GM06990 (cell line): ENCODE results near the gene EYS.
"Not testable (repeated sequence)": the region's sequence is repeated elsewhere in the genome, so short reads cannot be mapped to it uniquely, and the experiment has no call there.

Experiments used
- DNase-seq: peaks from one replicate; pipeline ENCODE4 v3.0.0-alpha.2; 2011; ENCODE audit not compliant: insufficient read length; ENCODE audit errors: extremely low read depth
- H3K27me3 ChIP-seq: replicated peaks from 2 replicates; pipeline ENCODE4 v1.6.0; 2011; ENCODE audit warnings: low read length; ENCODE audit not compliant: control insufficient read depth, insufficient read depth
- H3K36me3 ChIP-seq: 2 replicates; pipeline ENCODE4 v1.5.1; 2011; ENCODE audit warnings: low read length; ENCODE audit not compliant: control insufficient read depth, insufficient read depth
- H3K4me3 ChIP-seq: replicated peaks from 2 replicates; pipeline ENCODE4 v1.5.1; 2011; ENCODE audit warnings: low read depth, mild to moderate bottlenecking, control low read depth, low read length
- TF ChIP-seq, protein P1 (sequence below): IDR thresholded peaks from 2 replicates; pipeline ENCODE4 v1.5.1; 2011; ENCODE audit warnings: low read length, control low read depth, mild to moderate bottlenecking, inconsistent platforms; ENCODE audit not compliant: insufficient read depth, poor library complexity, severe bottlenecking

EYS gene

DNA sequence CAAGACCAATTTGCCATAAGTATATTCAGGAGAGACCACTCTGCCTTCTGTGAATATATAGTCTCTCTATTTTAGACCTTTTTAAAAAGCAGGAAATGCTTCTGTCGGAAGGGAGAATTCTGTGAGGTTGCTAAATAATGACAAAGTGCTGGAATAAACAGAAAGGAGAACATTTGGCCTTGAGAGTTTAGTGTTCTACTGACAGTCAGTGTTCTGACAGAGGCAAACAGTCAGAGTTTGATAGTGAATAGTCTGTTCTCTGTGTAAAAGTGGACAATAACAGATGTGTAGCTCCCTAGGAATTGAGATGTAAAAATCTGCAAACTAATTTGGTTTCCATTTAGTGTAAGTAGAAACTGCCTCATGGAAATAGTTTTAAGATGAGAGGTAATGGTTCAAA is 1850.8 kb downstream of the EYS start:
- H3K36me3 ChIP-seq, result no peaks in the 10 kb centered on the region
- no peaks in the 10 kb centered on the region for H3K27me3 ChIP-seq
- H3K4me3 ChIP-seq, result no peak overlapping the region
- DNase-seq, result no peak
- TF ChIP-seq, protein P1, sequence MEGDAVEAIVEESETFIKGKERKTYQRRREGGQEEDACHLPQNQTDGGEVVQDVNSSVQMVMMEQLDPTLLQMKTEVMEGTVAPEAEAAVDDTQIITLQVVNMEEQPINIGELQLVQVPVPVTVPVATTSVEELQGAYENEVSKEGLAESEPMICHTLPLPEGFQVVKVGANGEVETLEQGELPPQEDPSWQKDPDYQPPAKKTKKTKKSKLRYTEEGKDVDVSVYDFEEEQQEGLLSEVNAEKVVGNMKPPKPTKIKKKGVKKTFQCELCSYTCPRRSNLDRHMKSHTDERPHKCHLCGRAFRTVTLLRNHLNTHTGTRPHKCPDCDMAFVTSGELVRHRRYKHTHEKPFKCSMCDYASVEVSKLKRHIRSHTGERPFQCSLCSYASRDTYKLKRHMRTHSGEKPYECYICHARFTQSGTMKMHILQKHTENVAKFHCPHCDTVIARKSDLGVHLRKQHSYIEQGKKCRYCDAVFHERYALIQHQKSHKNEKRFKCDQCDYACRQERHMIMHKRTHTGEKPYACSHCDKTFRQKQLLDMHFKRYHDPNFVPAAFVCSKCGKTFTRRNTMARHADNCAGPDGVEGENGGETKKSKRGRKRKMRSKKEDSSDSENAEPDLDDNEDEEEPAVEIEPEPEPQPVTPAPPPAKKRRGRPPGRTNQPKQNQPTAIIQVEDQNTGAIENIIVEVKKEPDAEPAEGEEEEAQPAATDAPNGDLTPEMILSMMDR, result no peak

DNA sequence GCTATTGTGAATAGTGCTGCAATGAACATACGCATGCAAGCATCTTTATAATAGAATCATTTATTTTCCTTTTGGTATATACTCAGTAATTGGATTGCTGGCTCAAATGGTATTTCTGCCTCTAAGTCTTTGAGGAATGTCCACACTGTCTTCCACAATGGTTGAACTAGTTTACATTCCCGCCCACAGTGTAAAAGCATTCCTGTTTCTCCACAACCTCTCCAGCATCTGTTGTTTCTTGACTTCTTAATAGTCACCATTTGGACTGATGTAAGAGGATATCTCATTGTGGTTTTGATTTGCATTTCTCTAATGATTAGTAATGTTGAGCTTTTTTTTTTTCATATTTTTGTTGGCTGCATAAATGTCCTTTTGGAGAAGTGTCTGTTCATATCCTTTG is 1862.7 kb downstream of the EYS start:
- no peak overlapping the region for H3K4me3 ChIP-seq
- no peaks in the 10 kb centered on the region for H3K36me3 ChIP-seq
- TF ChIP-seq, protein P1, result no peak
- H3K27me3 ChIP-seq, result no peaks in the 10 kb centered on the region
- DNase-seq, result no peak

DNA sequence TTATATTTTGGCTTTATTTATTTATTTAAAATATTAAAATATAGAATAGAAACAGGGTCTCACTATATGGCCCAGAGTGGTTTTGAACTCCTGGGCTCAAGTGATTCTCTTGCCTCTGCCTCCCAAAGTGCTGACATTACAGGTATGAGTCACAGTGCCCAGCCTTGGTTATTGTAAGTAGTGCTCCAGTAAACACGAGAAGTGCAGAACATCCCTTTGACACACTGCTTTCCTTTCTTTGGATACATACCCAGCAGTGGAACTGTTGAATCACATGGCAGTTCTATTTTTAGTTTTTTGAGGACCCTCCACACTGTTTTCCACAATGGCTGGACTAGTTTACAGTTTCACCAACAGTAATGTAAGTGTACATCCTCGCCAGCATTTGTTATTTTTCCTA is 1867.5 kb downstream of the EYS start:
- TF ChIP-seq, protein P1, result no peak
- no peak overlapping the region for H3K4me3 ChIP-seq
- no peak for DNase-seq
- no peaks in the 10 kb centered on the region for H3K27me3 ChIP-seq
- H3K36me3 ChIP-seq, result no peaks in the 10 kb centered on the region

DNA sequence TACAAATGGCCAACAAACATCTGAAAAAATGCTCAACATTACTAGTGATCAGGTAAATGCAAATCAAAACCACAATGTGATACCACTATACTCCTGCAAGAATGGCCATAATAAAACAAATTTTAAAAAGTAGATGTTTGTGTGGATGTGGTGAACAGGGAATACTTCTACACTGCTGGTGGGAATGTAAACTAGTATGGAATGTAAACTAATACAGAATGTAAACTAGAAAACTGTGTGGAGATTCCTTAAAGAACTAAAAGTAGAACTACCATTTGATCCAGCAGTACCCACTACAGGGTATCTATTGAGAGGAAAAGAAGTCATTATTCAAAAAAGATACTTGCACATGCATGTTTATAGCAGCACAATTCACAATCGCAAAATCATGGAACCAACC is 1878.3 kb downstream of the EYS start:
- not testable (repeated sequence) for DNase-seq, H3K27me3 ChIP-seq, H3K4me3 ChIP-seq, H3K36me3 ChIP-seq

DNA sequence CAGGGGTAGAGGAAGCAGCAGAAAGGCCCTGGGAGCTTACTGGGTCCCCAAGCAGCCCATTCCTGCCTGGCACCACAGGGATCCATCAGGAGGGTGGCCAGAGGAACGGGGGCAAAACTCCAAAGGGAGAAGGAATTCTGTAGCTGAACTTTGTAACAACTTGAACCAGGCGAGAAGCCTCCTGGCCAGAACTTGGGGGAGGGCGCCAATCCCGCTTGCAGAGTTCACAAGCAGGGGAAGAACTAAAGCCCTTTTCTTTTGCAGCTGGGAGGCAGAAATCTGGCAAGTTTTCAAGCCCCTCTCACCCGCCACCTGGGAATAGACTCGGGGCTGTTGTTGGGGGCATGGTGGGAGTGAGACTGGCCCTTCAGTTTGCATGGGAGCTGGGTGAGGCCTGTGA is 1882.3 kb downstream of the EYS start:
- Histone ChIP-seq H3K27me3 (no peaks in the 10 kb centered on the region), H3K4me3 (no peak overlapping the region), H3K36me3 (no peaks in the 10 kb centered on the region)
- TF ChIP-seq, protein P1, result no peak
- no peak for DNase-seq

DNA sequence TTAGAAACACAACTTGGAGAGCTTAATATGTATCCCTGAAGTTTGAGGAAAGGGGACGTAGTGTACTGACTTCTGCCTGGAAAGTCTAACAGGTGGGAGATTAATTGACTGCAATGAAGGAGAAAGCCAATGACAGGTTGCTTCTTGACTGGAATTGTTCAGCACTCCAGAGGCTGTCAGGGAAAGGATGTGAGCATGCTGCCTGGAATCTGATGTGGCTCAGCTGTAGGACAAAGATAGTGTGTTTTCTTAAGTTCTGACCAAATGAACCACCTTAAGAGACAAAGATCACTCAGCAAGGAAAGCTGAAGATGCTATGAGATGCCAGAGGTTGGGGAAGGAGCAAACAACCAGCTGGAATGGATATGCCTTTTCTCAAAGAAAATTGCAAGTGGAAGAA is 1885.6 kb downstream of the EYS start:
- TF ChIP-seq, protein P1, result no peak
- no peak for DNase-seq
- no peak overlapping the region for H3K4me3 ChIP-seq
- H3K36me3 ChIP-seq, result no peaks in the 10 kb centered on the region
- H3K27me3 ChIP-seq, result no peaks in the 10 kb centered on the region
